GM19372 (cell line): ENCODE measurements around the gene RNF146.
"Not testable (repeated sequence)": the region's sequence is repeated elsewhere in the genome, so short reads cannot be mapped to it uniquely, and the experiment has no call there.

Experiments used
- ATAC-seq: cut with Tn5 transposase; IDR thresholded peaks from one replicate; pipeline ENCODE4 v1.9.1; 2021; ENCODE audit warnings: mild to moderate bottlenecking, low read depth, moderate library complexity; ENCODE audit not compliant: unreplicated experiment

RNF146 gene

GRCh38 chr6:127282184-127282583, 15.5 kb downstream of the RNF146 start:
- no peak for ATAC-seq

GRCh38 chr6:127288705-127289104, 22.0 kb downstream of the RNF146 start:
- no peak for ATAC-seq

- ATAC-seq = no peak
Observed at GRCh38 chr6:127289934-127290333, 23.3 kb downstream of the RNF146 start.

GRCh38 chr6:127290391-127291265, 24.0 kb downstream of the RNF146 start:
- ATAC-seq = no peak

GRCh38 chr6:127291495-127291894, 24.8 kb downstream of the RNF146 start:
- ATAC-seq = peak; percentile 74

GRCh38 chr6:127297502-127298070, 30.9 kb downstream of the RNF146 start:
- ATAC-seq = no peak

GRCh38 chr6:127298475-127298874, 31.8 kb downstream of the RNF146 start:
- ATAC-seq = no peak

- ATAC-seq = no peak
Observed at GRCh38 chr6:127299522-127300240, 33.0 kb downstream of the RNF146 start.

- no peak for ATAC-seq
Observed at GRCh38 chr6:127300411-127300810, 33.7 kb downstream of the RNF146 start.

GRCh38 chr6:127301199-127301700, 34.6 kb downstream of the RNF146 start:
- no peak for ATAC-seq

GRCh38 chr6:127302728-127303660, 36.3 kb downstream of the RNF146 start:
- no peak for ATAC-seq

- ATAC-seq = no peak
Observed at GRCh38 chr6:127303917-127304316, 37.3 kb downstream of the RNF146 start.

GRCh38 chr6:127305741-127306140, 39.1 kb downstream of the RNF146 start:
- ATAC-seq = no peak

- no peak for ATAC-seq
Observed at GRCh38 chr6:127317388-127318128, 50.9 kb downstream of the RNF146 start.

GRCh38 chr6:127319686-127320085, 53.0 kb downstream of the RNF146 start:
- no peak for ATAC-seq

GRCh38 chr6:127328043-127328609, 61.5 kb downstream of the RNF146 start:
- ATAC-seq = no peak

- ATAC-seq = not testable (repeated sequence)
Observed at GRCh38 chr6:127331256-127331655, 64.6 kb downstream of the RNF146 start.

- no peak for ATAC-seq
Observed at GRCh38 chr6:127332383-127332961, 65.8 kb downstream of the RNF146 start.
